HG03175 (cell line): ENCODE measurements around the gene ZEB2.

Source experiments
- ATAC-seq: cut with Tn5 transposase; IDR thresholded peaks from one replicate; pipeline ENCODE4 v1.9.1; 2021; ENCODE audit warnings: mild to moderate bottlenecking, moderate library complexity; ENCODE audit not compliant: unreplicated experiment

Gene ZEB2

DNA sequence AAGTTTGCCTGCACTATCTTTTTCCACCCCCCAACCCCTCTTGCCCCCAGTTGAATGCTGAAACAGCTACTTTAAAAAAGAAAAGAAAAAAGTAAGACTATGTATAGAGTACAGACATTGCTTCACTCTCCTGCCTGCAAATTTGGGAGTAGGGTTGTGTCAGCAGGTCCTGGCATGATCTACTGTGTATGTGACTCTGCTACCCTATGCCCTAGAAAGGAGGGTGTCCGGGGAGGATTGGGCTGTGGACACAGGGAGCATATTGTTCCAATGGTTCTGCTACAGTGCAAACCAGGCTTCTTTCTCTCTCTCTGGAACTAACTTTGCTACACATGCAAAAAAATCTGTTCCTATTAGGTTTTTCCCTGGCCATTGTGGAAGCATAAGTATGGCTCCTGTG lies 9.9 kb upstream of the ZEB2 start:
- no peak for ATAC-seq

DNA sequence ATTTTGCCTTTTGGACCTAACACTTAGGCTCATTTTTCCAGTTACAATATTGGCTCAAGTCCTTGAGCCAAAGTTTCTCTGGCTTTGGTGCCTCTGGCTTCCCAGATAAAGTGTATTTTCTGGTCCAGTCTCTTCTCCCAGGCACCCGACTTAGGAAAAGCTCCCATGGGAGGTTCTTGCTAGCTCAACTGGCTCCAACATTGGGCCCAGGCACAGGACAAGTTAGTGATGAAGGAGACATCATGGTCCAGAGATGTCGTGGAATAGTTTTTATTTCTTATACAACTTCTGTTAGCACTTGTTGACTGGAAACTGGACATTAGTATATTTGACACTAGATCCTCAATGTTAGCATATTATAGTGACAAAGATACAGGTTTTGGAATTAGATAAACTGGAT lies 8.2 kb upstream of the ZEB2 start:
- no peak for ATAC-seq

- ATAC-seq: no peak
Measured at GRCh38 chr2:144526831-144527230, 6.9 kb upstream of the ZEB2 start.

DNA sequence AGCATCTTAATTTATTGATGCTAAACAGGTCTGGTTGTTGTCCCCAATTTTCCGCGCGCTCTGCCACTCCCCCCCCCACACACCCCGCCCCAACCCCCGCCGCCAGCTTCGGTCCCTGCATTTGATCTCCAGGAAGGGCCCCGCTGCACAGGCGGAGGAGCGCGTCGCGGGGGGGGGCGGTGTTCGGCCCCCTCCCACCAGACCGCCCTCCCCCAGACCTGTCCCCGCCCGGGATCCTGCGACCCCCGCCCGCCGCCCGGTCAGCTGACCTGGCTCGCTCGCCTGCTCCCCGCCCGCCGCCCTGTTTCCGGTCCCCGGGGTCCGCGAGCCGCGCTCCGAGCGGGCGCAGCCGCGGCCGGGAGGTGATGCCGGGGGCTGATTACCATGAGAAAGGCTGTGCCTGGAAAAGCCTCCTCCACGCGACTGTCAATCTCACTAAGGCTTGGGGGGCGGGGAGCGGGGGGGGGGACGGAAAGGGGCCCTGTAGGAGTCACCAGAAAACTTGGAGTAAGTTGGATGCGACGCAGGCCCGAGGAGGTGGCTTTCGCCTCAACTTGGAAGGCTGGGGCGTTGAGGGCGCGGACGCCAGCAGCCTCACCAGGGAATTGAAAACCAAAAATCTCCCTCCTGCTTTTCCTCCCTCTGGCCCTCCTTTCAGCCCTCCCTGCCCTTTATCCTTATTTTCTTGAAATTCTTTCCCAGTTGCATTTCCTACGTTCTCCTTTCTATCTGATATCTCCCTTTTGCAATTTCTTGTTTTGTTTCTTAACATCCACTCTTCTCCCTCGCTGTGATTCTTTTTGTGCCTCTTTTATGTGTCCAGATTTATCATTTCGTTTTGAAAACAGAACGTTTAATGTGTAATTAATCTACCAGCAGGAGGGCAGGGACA lies 4.4 kb upstream of the ZEB2 start:
- ATAC-seq: no peak

- ATAC-seq: no peak
Measured at GRCh38 chr2:144523596-144524117, 3.7 kb upstream of the ZEB2 start.

DNA sequence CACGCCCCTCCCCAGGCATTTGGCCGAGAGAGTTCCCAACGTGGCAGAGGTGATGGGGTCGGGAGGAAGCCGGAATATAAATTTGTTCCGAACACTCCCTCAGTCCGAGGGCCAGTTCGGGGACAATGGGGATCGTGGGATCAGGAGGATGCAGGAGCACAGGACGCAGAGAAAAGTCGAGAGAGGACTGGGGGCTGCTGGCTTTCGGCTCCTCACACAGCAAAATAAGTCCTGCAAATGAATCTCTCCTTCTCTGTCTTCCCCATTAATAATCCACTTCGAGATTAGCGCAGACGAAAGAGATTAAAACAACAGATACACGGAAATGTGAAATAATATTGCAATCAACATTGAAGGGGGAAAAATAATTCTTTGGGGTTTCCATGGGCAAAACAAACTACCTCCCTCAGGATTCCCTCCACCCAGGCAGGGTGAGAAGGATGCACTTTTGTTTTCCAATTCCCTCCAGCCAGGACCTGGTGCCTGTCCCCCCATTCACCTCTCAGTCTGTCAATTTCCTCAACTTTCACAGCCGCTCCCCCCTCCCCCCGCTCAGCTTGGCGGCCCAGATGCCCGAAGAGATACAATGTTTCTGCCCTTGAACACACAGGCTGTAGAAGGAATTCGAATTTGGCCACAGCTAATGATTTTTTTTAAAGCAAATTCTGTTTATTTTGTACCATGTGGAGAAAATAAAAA lies 3.1 kb upstream of the ZEB2 start:
- no peak for ATAC-seq

GRCh38 chr2:144522176-144522896 lies 2.4 kb upstream of the ZEB2 start:
- ATAC-seq: no peak

DNA sequence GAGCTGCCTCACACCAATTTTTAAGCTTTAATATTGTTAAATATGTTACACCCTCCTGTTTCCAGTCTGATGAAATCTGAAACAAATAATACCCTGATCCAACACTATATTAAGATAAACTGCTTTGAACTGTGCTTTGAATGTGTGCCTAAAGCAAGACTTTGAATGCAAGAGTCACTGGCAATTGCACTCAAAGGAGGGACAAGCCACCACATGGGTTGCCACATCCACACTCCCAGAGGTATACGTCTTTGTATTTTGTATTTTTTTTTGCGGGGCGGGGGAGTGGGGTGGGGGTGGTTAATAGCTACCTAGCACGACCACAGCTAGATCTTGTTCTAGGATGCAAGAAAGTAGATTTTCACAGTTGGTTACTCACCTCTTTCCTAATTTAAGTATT lies 1.8 kb upstream of the ZEB2 start:
- no peak for ATAC-seq

GRCh38 chr2:144520756-144521487 lies 1.0 kb upstream of the ZEB2 start:
- no peak for ATAC-seq

- ATAC-seq: no peak
Measured at GRCh38 chr2:144519597-144519933, 354 bp downstream of the ZEB2 start.

DNA sequence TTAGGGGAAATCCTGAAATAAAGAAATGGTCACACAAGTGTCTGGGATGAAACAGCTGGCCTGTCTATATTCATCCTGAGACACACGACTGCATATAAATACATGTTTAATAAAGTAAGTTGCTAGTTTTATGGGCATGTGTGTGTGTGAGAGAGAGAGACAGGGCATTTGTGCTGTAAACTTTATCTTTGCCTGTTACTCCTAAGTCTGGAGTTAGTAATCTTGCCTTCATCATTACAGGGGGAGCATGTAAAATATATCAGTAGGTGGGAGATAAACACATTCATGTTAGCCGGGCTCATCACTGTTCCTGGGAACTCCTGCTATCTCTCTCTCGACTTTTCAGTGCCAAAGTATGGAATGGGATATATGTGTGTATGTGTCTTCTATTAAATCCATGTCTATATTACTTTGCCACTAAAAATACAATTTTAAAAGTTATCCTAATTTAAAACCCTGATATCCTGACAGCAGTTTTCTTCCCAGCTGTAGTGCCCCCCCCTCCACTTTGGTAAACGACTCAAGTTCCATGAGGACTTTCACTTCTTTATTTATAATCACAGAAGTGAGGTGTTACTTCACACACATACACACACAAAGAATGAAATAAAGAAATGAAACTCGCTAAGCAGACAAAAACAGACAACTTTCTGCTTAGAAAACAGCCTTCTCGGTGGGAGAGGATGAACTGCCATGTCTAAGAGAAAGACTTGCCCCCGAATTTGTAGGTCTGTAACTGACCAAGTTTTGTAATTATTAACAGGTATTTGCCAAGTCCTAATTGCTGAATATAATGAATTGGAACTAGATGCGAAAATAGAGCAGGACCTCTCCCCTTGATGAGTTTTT lies 947 bp downstream of the ZEB2 start:
- ATAC-seq: peak; percentile 70

GRCh38 chr2:144517866-144518747 lies 1.8 kb downstream of the ZEB2 start:
- ATAC-seq: no peak

GRCh38 chr2:144516981-144517865 lies 2.7 kb downstream of the ZEB2 start:
- ATAC-seq: peak; percentile 52

GRCh38 chr2:144516411-144516980 lies 3.4 kb downstream of the ZEB2 start:
- ATAC-seq: peak; percentile 3

GRCh38 chr2:144515696-144516410 lies 4.1 kb downstream of the ZEB2 start:
- no peak for ATAC-seq

GRCh38 chr2:144515099-144515695 lies 4.7 kb downstream of the ZEB2 start:
- ATAC-seq: no peak
